A673 (cell line): ENCODE data around the gene LMBRD1.

ENCODE experiments used
- EZH2 ChIP-seq: fragments of 200-600 bp; sonication (generic); IDR thresholded peaks from 2 replicates; pipeline ENCODE4 v1.6.1; 2017; ENCODE audit warnings: borderline replicate concordance, low read depth, mild to moderate bottlenecking, mixed read lengths, antibody characterized with exemption, low read length; ENCODE audit not compliant: poor library complexity, severe bottlenecking
- TF ChIP-seq, protein P1 (sequence below): fragments of 300-800, 200-600 bp; sonication (generic); conservative IDR thresholded peaks from 2 replicates; pipeline ENCODE4 v1.5.1; 2017; ENCODE audit warnings: low read depth, mild to moderate bottlenecking, antibody characterized with exemption, low read length, moderate library complexity, mixed read lengths

DNA sequence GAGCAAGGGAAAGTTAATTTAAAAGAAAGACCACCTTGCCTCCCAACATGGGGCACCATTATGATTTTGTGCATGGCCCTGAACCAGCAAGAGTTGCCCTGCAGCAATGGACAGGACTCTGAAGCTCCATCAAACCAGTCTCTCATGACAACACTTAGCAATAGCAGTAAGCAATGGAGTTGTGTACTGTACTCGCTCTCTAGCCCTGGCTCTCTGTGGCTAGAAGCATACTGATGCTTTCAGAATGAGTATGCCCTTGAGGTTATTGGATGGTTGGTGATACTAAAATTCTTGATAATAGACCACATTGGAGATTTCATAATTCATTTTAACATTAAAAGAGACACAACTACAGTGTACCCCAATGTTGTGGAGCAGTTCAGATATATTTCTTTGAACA is 23.2 kb upstream of the LMBRD1 start:
- no peak for TF ChIP-seq EZH2
- TF ChIP-seq, protein P1, sequence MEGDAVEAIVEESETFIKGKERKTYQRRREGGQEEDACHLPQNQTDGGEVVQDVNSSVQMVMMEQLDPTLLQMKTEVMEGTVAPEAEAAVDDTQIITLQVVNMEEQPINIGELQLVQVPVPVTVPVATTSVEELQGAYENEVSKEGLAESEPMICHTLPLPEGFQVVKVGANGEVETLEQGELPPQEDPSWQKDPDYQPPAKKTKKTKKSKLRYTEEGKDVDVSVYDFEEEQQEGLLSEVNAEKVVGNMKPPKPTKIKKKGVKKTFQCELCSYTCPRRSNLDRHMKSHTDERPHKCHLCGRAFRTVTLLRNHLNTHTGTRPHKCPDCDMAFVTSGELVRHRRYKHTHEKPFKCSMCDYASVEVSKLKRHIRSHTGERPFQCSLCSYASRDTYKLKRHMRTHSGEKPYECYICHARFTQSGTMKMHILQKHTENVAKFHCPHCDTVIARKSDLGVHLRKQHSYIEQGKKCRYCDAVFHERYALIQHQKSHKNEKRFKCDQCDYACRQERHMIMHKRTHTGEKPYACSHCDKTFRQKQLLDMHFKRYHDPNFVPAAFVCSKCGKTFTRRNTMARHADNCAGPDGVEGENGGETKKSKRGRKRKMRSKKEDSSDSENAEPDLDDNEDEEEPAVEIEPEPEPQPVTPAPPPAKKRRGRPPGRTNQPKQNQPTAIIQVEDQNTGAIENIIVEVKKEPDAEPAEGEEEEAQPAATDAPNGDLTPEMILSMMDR, result no peak
